GM23338 (cell line): ENCODE measurements around the gene MUC21. TPM values are rescaled to one million over a fixed set of nuclear protein-coding genes. Genes with fewer than 3 reads are reported as not detected.

ENCODE experiments used
- ATAC-seq: fragments of 200-7000 bp; cut with Tn5 transposase; 3 replicates; pipeline ENCODE4 v1.9.1; 2020
- DNase-seq: peaks from one replicate; pipeline ENCODE4 v3.0.0-alpha.2; 2015; ENCODE audit warnings: low spot score
- H2AFZ ChIP-seq: fragments of 200-600 bp; sonication (generic); 2 replicates; pipeline ENCODE4 v1.8.0; 2016; ENCODE audit warnings: antibody characterized with exemption, mild to moderate bottlenecking, moderate library complexity
- H3F3A ChIP-seq: fragments of 200-600 bp; sonication (generic); replicated peaks from 2 replicates; pipeline ENCODE4 v1.8.0; 2017; ENCODE audit warnings: antibody characterized with exemption, mixed run types, low read depth
- H3K27ac ChIP-seq: fragments of 200-600 bp; sonication (generic); 2 replicates; pipeline ENCODE4 v1.6.1; 2016; ENCODE audit warnings: low read depth
- H3K27me3 ChIP-seq: fragments of 200-600 bp; sonication (generic); 2 replicates; pipeline ENCODE4 v1.8.0; 2016; ENCODE audit warnings: mild to moderate bottlenecking, mixed run types, moderate library complexity; ENCODE audit not compliant: insufficient read depth
- H3K36me3 ChIP-seq: fragments of 200-600 bp; sonication (generic); 2 replicates; pipeline ENCODE4 v1.8.0; 2016; ENCODE audit warnings: mild to moderate bottlenecking; ENCODE audit not compliant: insufficient read depth
- H3K4me1 ChIP-seq: fragments of 200-600 bp; sonication (generic); 2 replicates; pipeline ENCODE4 v1.8.0; 2016; ENCODE audit warnings: mild to moderate bottlenecking, moderate library complexity; ENCODE audit not compliant: insufficient read depth
- H3K4me2 ChIP-seq: fragments of 200-600 bp; sonication (generic); 2 replicates; pipeline ENCODE4 v1.7.1; 2017; ENCODE audit warnings: mixed run types
- H3K4me3 ChIP-seq: fragments of 200-600 bp; sonication (generic); 2 replicates; pipeline ENCODE4 v1.6.1; 2016; ENCODE audit warnings: mixed run types
- H3K79me2 ChIP-seq: fragments of 200-600 bp; sonication (generic); replicated peaks from 2 replicates; pipeline ENCODE4 v1.8.0; 2017; ENCODE audit warnings: mild to moderate bottlenecking; ENCODE audit not compliant: insufficient read depth
- H3K9me2 ChIP-seq: fragments of 200-600 bp; sonication (generic); 2 replicates; pipeline ENCODE4 v1.8.0; 2017; ENCODE audit not compliant: insufficient read depth
- H4K20me1 ChIP-seq: fragments of 200-600 bp; sonication (generic); replicated peaks from 2 replicates; pipeline ENCODE4 v1.8.0; 2017; ENCODE audit warnings: mild to moderate bottlenecking; ENCODE audit not compliant: insufficient read depth
- H3K27ac Mint-ChIP-seq: 2 replicates; pipeline ENCODE4 v1.8.0; 2020; ENCODE audit warnings: inconsistent platforms, mild to moderate bottlenecking, moderate library complexity, mixed read lengths
- H3K27me3 Mint-ChIP-seq: 3 replicates; pipeline ENCODE4 v1.8.0; 2022; ENCODE audit warnings: low read depth, mild to moderate bottlenecking, moderate library complexity, mixed read lengths, inconsistent platforms; ENCODE audit not compliant: insufficient read depth, poor library complexity
- H3K36me3 Mint-ChIP-seq: 3 replicates; pipeline ENCODE4 v1.8.0; 2021; ENCODE audit warnings: low read depth, mild to moderate bottlenecking, inconsistent platforms, moderate library complexity, mixed read lengths
- H3K4me1 Mint-ChIP-seq: 3 replicates; pipeline ENCODE4 v1.8.0; 2020; ENCODE audit warnings: mild to moderate bottlenecking, inconsistent platforms, mixed read lengths
- H3K4me3 Mint-ChIP-seq: 3 replicates; pipeline ENCODE4 v1.8.0; 2021; ENCODE audit warnings: moderate library complexity, mild to moderate bottlenecking, inconsistent platforms, mixed read lengths
- H3K9me3 Mint-ChIP-seq: 3 replicates; pipeline ENCODE4 v1.8.0; 2020; ENCODE audit warnings: moderate library complexity, mild to moderate bottlenecking, inconsistent platforms, mixed read lengths
- ETS1 ChIP-seq: IDR thresholded peaks from 2 replicates; pipeline ENCODE4 v1.6.1; 2016; ENCODE audit warnings: antibody characterized with exemption
- EZH2 ChIP-seq: fragments of 200-600 bp; sonication (generic); IDR thresholded peaks from one replicate; pipeline ENCODE4 v1.8.0; 2017; ENCODE audit warnings: antibody characterized with exemption, mild to moderate bottlenecking, low read depth; ENCODE audit not compliant: unreplicated experiment
- JUNB ChIP-seq: IDR thresholded peaks from one replicate; pipeline ENCODE4 v1.6.1; 2016; ENCODE audit warnings: antibody characterized with exemption; ENCODE audit not compliant: unreplicated experiment
- NANOG ChIP-seq: IDR thresholded peaks from 2 replicates; pipeline ENCODE4 v1.6.1; 2016; ENCODE audit warnings: antibody characterized with exemption, borderline replicate concordance
- REST ChIP-seq: IDR thresholded peaks from one replicate; pipeline ENCODE4 v1.6.1; 2018; ENCODE audit warnings: antibody characterized with exemption; ENCODE audit not compliant: unreplicated experiment
- ZNF114 ChIP-seq: fragments of 250-450 bp; sonication (Bioruptor Pico); IDR thresholded peaks from 2 replicates; pipeline ENCODE4 v1.5.0; 2020; ENCODE audit warnings: mild to moderate bottlenecking, moderate library complexity
- long read RNA-seq: library from polyadenylated mRNA; unstranded; transcript quantifications from one replicate; pipeline ENCODE4 v2.0.0, GENCODE V29; 2020; ENCODE audit not compliant: unreplicated experiment
- polyA plus RNA-seq: library from polyadenylated mRNA; unstranded; fragments of >200 nt; fragmentation: Nextera tagmentation; extraction: Ambion mirVana; gene quantifications from 2 replicates; pipeline ENCODE4 v1.2.1, GENCODE V29; 2016
- total RNA-seq: library from RNA; depleted of rRNA; stranded (reverse); fragments of >200 nt; shearing (Covaris generic); gene quantifications from 2 replicates; pipeline ENCODE4 v1.2.3, GENCODE V29; 2014; rRNA removed

Gene MUC21
- not detected in 2 replicates for total RNA-seq
- not detected in 2 replicates for polyA plus RNA-seq
- long read RNA-seq, result 0 reads

- peaks cover 4% of the 10 kb centered on the region for H3K27me3 Mint-ChIP-seq
- Histone ChIP-seq H3K27me3 (no peaks in the 10 kb centered on the region), H3K4me2 (peak within 1 kb of the TSS; percentile 60; the same call in 1 of the 2 replicates), H3K4me1 (0 out of 2 replicates have a peak, but pooled peaks cover 6% of the 10 kb centered on the region), H3K36me3 (no peaks in the 10 kb centered on the region), H4K20me1 (no peaks in the 10 kb centered on the region), H3K9me2 (peaks cover 4% of the 10 kb centered on the region; the same call in 1 of the 2 replicates), H3K79me2 (no peaks in the 10 kb centered on the region), H3K4me3 (no peak within 1 kb of the TSS), H2AFZ (peak within 1 kb of the TSS; percentile 58), H3F3A (no peaks in the 10 kb centered on the region), H3K27ac (no peak within 1 kb of the TSS)
- H3K9me3 Mint-ChIP-seq, result no peaks in the 10 kb centered on the region; the same call in 1 of the 3 replicates
- H3K36me3 Mint-ChIP-seq, result no peaks in the 10 kb centered on the region
- no peak for TF ChIP-seq NANOG
- TF ChIP-seq ETS1, result no peak
- no peak for TF ChIP-seq JUNB
- TF ChIP-seq EZH2, result no peak
- no peak within 1 kb of the TSS for H3K27ac Mint-ChIP-seq
- DNase-seq (no peak), ATAC-seq (no peak)
- H3K4me3 Mint-ChIP-seq, result no peak within 1 kb of the TSS; the same call in 1 of the 3 replicates
- H3K4me1 Mint-ChIP-seq, result peaks cover 22% of the 10 kb centered on the region
Observed at GRCh38 chr6:30983439-30983838, at the start of gene MUC21. MUC21 (plus strand) TSS chr6:30983718; CDS start chr6:30983959, 241 bp downstream.

- ATAC-seq, result no peak
- TF ChIP-seq ZNF114 (CRISPR knock-in tag), result no peak
- TF ChIP-seq REST, result no peak
- no peak for TF ChIP-seq NANOG
Observed at GRCh38 chr6:30935018-30935417, 48.5 kb upstream of the MUC21 start.

More at GRCh38 chr6:30935018-30935417, 48.5 kb upstream of the MUC21 start:
- Histone ChIP-seq H3K79me2 (no peaks in the 10 kb centered on the region), H3K27ac (no peak overlapping the region), H3K4me2 (no peak overlapping the region), H3K27me3 (no peaks in the 10 kb centered on the region), H4K20me1 (no peaks in the 10 kb centered on the region), H3K36me3 (no peaks in the 10 kb centered on the region), H3K9me2 (no peaks in the 10 kb centered on the region), H3K4me1 (peaks cover 6% of the 10 kb centered on the region; the same call in 1 of the 2 replicates), H2AFZ (no peak overlapping the region), H3K4me3 (no peak overlapping the region), H3F3A (no peaks in the 10 kb centered on the region)
- peaks cover 22% of the 10 kb centered on the region for H3K4me1 Mint-ChIP-seq
- no peak for DNase-seq
- no peaks in the 10 kb centered on the region; the same call in 2 of the 3 replicates for H3K36me3 Mint-ChIP-seq
- H3K9me3 Mint-ChIP-seq, result no peaks in the 10 kb centered on the region
- H3K27me3 Mint-ChIP-seq, result peaks cover 6% of the 10 kb centered on the region
- no peak overlapping the region for H3K4me3 Mint-ChIP-seq
- H3K27ac Mint-ChIP-seq, result no peak overlapping the region
